Esophagus muscularis mucosa (tissue), 4 donors: ENCODE data around the gene ABLIM3. TPM values are rescaled to one million over a fixed set of nuclear protein-coding genes. Genes with fewer than 3 reads are reported as not detected.
A peak's percentile ranks its signal among the peaks of the same experiment; 100 is the strongest.

Experiments used
- DNase-seq: peaks from one replicate; pipeline ENCODE4 v3.0.0-alpha.2; 2017; ENCODE audit errors: extremely low spot score
- H3K27ac ChIP-seq, 4 donors: fragments of 200-600 bp; sonication (generic); replicated peaks in 1 of 4; 1 replicate in 3 of 4; 2 replicates in 1 of 4; pipeline ENCODE4 v1.5.1; 2016 to 2019; ENCODE audit warnings: mild to moderate bottlenecking in 1 of 4
- H3K27me3 ChIP-seq, 4 donors: fragments of 200-600 bp; sonication (generic); one replicate each; pipeline versions ENCODE4 v1.5.1 to v1.6.0; 2016 to 2019
- H3K36me3 ChIP-seq, 4 donors: fragments of 200-600 bp; sonication (generic); one replicate each; pipeline ENCODE4 v1.5.1; 2016 to 2019
- H3K4me1 ChIP-seq, 4 donors: fragments of 200-600 bp; sonication (generic); one replicate each; pipeline ENCODE4 v1.5.1; 2016 to 2019
- H3K4me3 ChIP-seq, 4 donors: fragments of 200-600 bp; sonication (generic); 1 replicate in 2 of 4; 2 replicates in 2 of 4; pipeline ENCODE4 v1.5.1; 2016 to 2019; ENCODE audit warnings: mild to moderate bottlenecking in 4 of 4, moderate library complexity in 1 of 4
- H3K9me3 ChIP-seq, 4 donors: fragments of 200-600 bp; sonication (generic); 1 replicate in 3 of 4; 2 replicates in 1 of 4; pipeline ENCODE4 v1.5.1; 2016 to 2019
- EP300 ChIP-seq: sonication (generic); formaldehyde crosslinking; IDR thresholded peaks from one replicate; pipeline ENCODE4 v1.6.1; 2017; ENCODE audit warnings: antibody characterized with exemption
- POLR2A ChIP-seq: fragments of 450-650 bp; IDR thresholded peaks from one replicate; pipeline ENCODE4 v1.6.1; 2017; ENCODE audit warnings: antibody characterized with exemption, moderate library complexity, mild to moderate bottlenecking, low read depth
- POLR2AphosphoS5 ChIP-seq, 2 donors: sonication (generic); formaldehyde crosslinking; IDR thresholded peaks; one replicate each; pipeline ENCODE4 v1.6.1; 2017; ENCODE audit warnings: antibody characterized with exemption in 2 of 2
- WGBS: methylation state at CpG from one replicate; pipeline ENCODE4 v1.1.5; 2018; 5-methylcytosine and 5-hydroxymethylcytosine counted together
- intact Hi-C: fragments of 100-400 bp; cut with DNase I; formaldehyde crosslinking; loops from one replicate; pipeline ENCODE4 v1.15.1; 2023
- total RNA-seq, 4 donors: library from RNA; depleted of rRNA; stranded (reverse); fragments of >200 nt; gene quantifications; one replicate each; pipeline versions ENCODE4 v1.1.0 to v1.2.1, GENCODE V29; 2016
- TF ChIP-seq, protein P1 (sequence below), 3 experiments: fragments of 200-600 bp in 2 of 3; fragments of 450-650 bp in 1 of 3; sonication (generic) in 2 of 3; IDR thresholded peaks; one replicate each; pipeline ENCODE4 v1.5.1; 2017 to 2019; ENCODE audit warnings: antibody characterized with exemption in 3 of 3, mild to moderate bottlenecking in 2 of 3, moderate library complexity in 1 of 3

Gene ABLIM3
- total RNA-seq, 4 donors from 2014 or later = 40.9 to 64.5 (median 45.8) TPM

DNA sequence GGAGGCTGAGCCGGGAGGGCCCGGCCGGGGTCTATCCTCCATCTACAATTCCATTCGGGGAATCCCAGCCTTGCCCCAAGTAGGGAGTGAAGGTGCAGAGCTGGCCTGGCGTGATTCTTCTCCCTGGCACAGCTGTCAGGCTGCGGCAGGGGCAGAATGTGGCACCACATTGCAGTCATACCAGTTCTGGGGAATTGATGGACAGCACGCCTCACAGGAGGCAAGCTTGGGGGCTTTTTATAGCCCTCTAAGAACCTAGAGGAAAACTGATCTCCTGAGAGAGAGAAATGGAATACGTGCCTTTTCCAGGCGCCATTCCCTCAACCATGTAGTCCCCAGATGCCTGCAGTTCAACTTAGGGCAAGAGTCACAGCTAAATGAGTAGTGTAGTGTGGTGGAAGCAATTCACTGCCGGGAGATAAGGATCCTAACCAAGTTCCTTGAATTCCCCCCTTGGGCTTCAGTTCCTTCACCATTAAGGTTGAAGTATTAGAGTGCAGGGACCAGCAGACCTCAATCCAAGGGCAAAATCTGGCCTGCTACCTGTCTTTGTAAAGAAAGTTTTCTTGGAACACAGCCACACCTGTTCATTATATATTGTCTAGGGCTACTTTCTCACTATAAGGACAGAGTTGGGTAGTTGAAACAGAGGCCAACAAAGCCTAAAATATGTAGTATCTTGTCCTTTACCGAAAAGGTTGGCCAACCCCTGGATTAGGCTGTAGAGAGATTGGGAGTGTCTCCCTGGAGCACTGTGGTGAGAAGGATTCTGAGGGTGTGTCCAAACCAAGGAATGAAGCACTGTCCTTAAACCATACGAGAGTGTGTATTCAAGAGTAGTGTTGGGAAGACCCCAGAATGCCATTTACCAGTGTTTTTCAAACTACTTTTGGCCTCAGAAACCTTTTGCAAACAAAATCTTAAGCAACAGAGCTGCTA lies 141.0 kb downstream of the ABLIM3 start:
- intact Hi-C loops = no loop called here

DNA sequence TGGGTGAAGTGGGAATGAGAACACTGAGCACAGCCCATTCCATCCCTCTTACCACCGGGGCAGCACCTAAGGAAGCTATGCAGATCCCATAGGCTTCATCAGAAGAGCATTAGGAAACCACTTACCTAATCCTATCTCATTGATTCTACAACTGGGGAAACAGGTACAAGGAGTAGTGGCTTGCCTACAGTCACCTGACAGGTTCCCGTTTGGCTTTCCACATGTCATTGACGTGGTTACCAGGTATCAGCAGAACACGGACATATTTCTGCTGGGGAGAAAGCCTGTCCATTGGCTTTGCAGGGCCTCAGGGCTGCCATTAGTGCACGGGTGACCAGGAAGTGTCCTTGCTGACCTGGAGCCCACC lies 141.7 kb downstream of the ABLIM3 start:
- no peak for DNase-seq
- WGBS = 87% methylated on average over 2 of the region's 5 CpGs
- Histone ChIP-seq H3K27me3 (no peaks in the 10 kb centered on the region), H3K36me3 (no peaks in the 10 kb centered on the region), H3K9me3 (no peaks in the 10 kb centered on the region), H3K4me1 (peaks cover 25 to 72% (median 30%) of the 10 kb centered on the region in 4 donors), H3K27ac (no peak overlapping the region), H3K4me3 (no peak overlapping the region)
- intact Hi-C loops = no loop called here
- TF ChIP-seq POLR2A (no peak), EP300 (no peak), POLR2AphosphoS5 (IDR thresholded peaks at IDR 0.05) (no peak)
- TF ChIP-seq, protein P1, sequence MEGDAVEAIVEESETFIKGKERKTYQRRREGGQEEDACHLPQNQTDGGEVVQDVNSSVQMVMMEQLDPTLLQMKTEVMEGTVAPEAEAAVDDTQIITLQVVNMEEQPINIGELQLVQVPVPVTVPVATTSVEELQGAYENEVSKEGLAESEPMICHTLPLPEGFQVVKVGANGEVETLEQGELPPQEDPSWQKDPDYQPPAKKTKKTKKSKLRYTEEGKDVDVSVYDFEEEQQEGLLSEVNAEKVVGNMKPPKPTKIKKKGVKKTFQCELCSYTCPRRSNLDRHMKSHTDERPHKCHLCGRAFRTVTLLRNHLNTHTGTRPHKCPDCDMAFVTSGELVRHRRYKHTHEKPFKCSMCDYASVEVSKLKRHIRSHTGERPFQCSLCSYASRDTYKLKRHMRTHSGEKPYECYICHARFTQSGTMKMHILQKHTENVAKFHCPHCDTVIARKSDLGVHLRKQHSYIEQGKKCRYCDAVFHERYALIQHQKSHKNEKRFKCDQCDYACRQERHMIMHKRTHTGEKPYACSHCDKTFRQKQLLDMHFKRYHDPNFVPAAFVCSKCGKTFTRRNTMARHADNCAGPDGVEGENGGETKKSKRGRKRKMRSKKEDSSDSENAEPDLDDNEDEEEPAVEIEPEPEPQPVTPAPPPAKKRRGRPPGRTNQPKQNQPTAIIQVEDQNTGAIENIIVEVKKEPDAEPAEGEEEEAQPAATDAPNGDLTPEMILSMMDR (IDR thresholded peaks at IDR 0.05) = no peak

More for the DNA sequence above, 141.0 kb downstream of the ABLIM3 start:
- no peak for TF ChIP-seq POLR2AphosphoS5 (IDR thresholded peaks at IDR 0.05)
- Histone ChIP-seq H3K4me1 (peaks cover 32 to 74% (median 37%) of the 10 kb centered on the region in 4 donors), H3K27ac (no peak overlapping the region), H3K27me3 (no peaks in the 10 kb centered on the region), H3K9me3 (no peaks in the 10 kb centered on the region), H3K36me3 (no peaks in the 10 kb centered on the region), H3K4me3 (no peak overlapping the region)
- DNase-seq = no peak
- WGBS = 86% methylated on average over 12 of the region's 12 CpGs

DNA sequence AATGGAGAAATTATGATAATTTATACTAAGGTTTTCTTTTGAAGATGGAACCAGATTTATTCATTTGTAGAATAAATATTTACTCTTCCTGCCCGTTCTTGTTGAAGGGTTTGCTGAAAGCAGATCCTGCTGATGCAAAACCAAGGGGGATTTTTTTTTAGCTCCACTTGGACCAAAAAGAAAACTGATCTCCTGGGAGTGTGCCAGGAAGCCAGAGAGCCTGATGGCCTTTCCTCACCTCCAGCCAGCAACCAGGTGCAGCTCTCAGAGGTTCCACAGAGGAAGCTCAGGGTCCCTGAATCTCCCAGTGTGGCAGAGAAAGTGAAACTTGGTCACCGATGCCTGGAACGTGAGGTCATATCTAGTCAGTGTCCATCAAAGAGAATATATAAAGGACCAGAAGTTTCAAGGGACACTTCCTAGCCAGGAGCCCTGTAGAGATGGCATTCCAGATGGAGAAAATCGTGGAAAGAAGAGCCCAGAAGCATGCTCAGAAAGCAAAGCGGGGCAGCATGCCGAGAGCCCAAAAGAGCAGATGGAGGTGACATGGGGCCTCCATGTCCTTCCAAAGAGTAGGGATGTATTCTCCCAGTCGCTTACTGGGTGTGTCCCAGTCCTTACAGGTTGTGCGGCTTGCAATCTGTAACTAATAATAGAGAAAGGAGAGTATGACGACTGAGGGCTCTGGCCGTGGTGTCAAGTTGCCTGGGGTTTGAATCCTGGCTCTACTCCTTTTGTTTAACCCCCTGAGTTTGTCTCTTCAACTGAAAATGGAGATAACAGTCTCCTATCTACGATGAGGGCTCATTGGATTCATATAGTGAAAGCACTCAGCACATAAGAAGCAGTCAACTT lies 142.6 kb downstream of the ABLIM3 start:
- WGBS = 81% methylated on average over 11 of the region's 11 CpGs
- peak overlapping the region; percentile 24 to 56 (median 41) for H3K27ac ChIP-seq
- peaks cover 27 to 72% (median 28%) of the 10 kb centered on the region in 4 donors for H3K4me1 ChIP-seq
- H3K9me3 ChIP-seq = no peaks in the 10 kb centered on the region
- no peak overlapping the region for H3K4me3 ChIP-seq
- intact Hi-C loops = no loop called here
- H3K36me3 ChIP-seq = no peaks in the 10 kb centered on the region
- DNase-seq = no peak
- TF ChIP-seq, protein P1 (IDR thresholded peaks at IDR 0.05) = no peak
- no peak for TF ChIP-seq POLR2AphosphoS5 (IDR thresholded peaks at IDR 0.05)
- no peak for TF ChIP-seq EP300
- no peak for TF ChIP-seq POLR2A
- H3K27me3 ChIP-seq = no peaks in the 10 kb centered on the region

DNA sequence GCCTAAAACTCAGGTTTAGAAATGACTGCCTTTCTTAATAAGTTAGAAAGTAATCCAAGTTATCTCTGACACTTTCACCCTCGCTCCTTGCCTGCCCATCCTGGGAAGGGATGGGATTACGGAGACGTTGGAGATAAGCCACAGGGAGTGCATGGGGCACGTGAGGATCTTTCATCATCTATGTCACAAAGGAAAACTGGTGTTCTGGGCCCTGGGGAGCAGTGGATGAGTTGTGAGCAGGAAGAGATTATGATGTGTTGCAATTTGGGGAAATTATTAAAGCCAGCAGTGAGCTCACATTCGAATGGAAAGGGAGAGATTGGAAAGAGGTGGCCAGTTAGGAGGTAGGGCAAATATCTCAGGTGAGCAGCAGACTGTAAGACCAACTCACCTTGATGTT lies 143.2 kb downstream of the ABLIM3 start:
- Histone ChIP-seq H3K4me3 (no peak overlapping the region), H3K36me3 (no peaks in the 10 kb centered on the region), H3K27me3 (no peaks in the 10 kb centered on the region), H3K4me1 (peaks cover 29 to 77% (median 34%) of the 10 kb centered on the region in 4 donors), H3K9me3 (no peaks in the 10 kb centered on the region), H3K27ac (peak overlapping the region; percentile 24 to 56 (median 41))
- peak; percentile 93 for DNase-seq
- TF ChIP-seq, protein P1 (IDR thresholded peaks at IDR 0.05) = no peak
- peak; percentile 30 to 56 for TF ChIP-seq POLR2AphosphoS5 (IDR thresholded peaks at IDR 0.05)
- WGBS = 45% methylated on average over 5 of the region's 5 CpGs
- intact Hi-C loops = no loop called here

DNA sequence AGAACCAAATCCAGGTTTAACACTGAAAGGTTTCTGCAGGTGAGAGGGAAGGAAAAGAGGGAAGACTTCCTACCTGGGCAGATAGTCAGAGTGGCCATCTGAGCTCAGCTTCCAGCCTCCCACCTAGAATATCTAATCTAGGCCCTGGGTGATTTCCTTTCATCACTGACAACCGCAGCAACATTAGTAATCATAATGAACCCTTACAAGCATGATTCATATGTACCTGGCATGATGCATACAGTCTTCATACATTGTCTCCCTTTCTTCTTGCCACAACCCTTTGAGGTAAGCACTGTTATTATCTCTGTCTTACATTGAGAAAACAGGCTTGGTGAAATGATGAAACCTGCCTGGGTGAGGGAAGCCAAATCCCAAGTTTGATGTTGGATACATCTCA lies 143.9 kb downstream of the ABLIM3 start:
- intact Hi-C loops = no loop called here
- H3K4me3 ChIP-seq = no peak overlapping the region
- 92% methylated on average over 1 of the region's 1 CpG for WGBS
- H3K4me1 ChIP-seq = peaks cover 25 to 77% (median 34%) of the 10 kb centered on the region in 4 donors
- no peaks in the 10 kb centered on the region for H3K27me3 ChIP-seq
- H3K36me3 ChIP-seq = no peaks in the 10 kb centered on the region
- no peak for DNase-seq
- TF ChIP-seq POLR2AphosphoS5 (IDR thresholded peaks at IDR 0.05) = no peak
- TF ChIP-seq, protein P1 (IDR thresholded peaks at IDR 0.05) = no peak
- TF ChIP-seq EP300 = no peak
- no peak for TF ChIP-seq POLR2A
- no peaks in the 10 kb centered on the region for H3K9me3 ChIP-seq
- H3K27ac ChIP-seq = peak overlapping the region in 3 of 4 donors; percentile 40 to 56 (median 42)
